ENCODE results near the gene TOX2.

Gene TOX2

DNA sequence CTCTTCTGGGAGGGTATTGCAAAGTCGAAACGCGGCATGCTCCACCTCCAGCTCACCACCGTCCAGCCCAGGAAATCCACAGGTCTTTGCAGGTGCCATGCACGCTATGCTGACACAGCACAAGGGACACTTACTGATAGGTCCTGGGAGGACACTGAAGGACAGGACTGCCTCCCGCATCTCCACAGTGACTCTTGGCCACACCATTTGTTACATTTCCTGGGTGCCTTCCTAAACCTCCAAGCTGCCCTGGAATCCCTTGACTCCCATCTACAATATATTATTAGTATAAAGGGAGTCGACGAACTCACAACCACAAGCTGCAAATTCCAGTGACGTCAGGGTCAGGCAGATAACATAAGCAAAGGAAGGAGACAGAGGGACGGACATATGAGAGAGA lies 165.4 kb downstream of the TOX2 start (continued):
- TF ChIP-seq, protein P1, sequence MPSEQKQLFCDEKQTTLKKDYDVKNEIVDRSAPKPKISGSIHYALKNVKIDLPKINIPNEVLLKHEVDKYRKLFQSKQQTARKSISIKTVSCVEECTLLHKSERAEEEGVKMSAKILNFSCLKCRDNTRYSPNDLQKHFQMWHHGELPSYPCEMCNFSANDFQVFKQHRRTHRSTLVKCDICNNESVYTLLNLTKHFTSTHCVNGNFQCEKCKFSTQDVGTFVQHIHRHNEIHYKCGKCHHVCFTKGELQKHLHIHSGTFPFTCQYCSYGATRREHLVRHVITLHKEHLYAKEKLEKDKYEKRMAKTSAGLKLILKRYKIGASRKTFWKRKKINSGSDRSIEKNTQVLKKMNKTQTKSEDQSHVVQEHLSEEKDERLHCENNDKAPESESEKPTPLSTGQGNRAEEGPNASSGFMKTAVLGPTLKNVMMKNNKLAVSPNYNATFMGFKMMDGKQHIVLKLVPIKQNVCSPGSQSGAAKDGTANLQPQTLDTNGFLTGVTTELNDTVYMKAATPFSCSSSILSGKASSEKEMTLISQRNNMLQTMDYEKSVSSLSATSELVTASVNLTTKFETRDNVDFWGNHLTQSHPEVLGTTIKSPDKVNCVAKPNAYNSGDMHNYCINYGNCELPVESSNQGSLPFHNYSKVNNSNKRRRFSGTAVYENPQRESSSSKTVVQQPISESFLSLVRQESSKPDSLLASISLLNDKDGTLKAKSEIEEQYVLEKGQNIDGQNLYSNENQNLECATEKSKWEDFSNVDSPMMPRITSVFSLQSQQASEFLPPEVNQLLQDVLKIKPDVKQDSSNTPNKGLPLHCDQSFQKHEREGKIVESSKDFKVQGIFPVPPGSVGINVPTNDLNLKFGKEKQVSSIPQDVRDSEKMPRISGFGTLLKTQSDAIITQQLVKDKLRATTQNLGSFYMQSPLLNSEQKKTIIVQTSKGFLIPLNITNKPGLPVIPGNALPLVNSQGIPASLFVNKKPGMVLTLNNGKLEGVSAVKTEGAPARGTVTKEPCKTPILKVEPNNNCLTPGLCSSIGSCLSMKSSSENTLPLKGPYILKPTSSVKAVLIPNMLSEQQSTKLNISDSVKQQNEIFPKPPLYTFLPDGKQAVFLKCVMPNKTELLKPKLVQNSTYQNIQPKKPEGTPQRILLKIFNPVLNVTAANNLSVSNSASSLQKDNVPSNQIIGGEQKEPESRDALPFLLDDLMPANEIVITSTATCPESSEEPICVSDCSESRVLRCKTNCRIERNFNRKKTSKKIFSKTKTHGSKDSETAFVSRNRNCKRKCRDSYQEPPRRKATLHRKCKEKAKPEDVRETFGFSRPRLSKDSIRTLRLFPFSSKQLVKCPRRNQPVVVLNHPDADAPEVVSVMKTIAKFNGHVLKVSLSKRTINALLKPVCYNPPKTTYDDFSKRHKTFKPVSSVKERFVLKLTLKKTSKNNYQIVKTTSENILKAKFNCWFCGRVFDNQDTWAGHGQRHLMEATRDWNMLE (tag by site-specific recombination; conservative IDR thresholded peaks at IDR 0.05; ENCODE audit: low read depth), result no peak
- TF ChIP-seq ZNF404 (tag by site-specific recombination; IDR thresholded peaks at IDR 0.05) (no peak), ZNF514 (tag by site-specific recombination; IDR thresholded peaks at IDR 0.05) (no peak), ZNF521 (tag by site-specific recombination; IDR thresholded peaks at IDR 0.05) (no peak), MZF1 (tag by site-specific recombination; IDR thresholded peaks at IDR 0.05; ENCODE audit: borderline replicate concordance) (no peak), ZNF239 (tag by site-specific recombination; IDR thresholded peaks at IDR 0.05) (no peak), ZNF792 (tag by site-specific recombination; IDR thresholded peaks at IDR 0.05) (no peak), HOXD13 (CRISPR knock-in tag; IDR thresholded peaks at IDR 0.05; ENCODE audit: borderline replicate concordance) (no peak), YY2 (tag by site-specific recombination; IDR thresholded peaks at IDR 0.05) (no peak), GLIS2 (tag by site-specific recombination; IDR thresholded peaks at IDR 0.05) (no peak), ZNF211 (tag by site-specific recombination; IDR thresholded peaks at IDR 0.05; ENCODE audit: low read depth) (no peak)
- TF ChIP-seq, protein P2, sequence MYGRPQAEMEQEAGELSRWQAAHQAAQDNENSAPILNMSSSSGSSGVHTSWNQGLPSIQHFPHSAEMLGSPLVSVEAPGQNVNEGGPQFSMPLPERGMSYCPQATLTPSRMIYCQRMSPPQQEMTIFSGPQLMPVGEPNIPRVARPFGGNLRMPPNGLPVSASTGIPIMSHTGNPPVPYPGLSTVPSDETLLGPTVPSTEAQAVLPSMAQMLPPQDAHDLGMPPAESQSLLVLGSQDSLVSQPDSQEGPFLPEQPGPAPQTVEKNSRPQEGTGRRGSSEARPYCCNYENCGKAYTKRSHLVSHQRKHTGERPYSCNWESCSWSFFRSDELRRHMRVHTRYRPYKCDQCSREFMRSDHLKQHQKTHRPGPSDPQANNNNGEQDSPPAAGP (tag by site-specific recombination; IDR thresholded peaks at IDR 0.05), result no peak

DNA sequence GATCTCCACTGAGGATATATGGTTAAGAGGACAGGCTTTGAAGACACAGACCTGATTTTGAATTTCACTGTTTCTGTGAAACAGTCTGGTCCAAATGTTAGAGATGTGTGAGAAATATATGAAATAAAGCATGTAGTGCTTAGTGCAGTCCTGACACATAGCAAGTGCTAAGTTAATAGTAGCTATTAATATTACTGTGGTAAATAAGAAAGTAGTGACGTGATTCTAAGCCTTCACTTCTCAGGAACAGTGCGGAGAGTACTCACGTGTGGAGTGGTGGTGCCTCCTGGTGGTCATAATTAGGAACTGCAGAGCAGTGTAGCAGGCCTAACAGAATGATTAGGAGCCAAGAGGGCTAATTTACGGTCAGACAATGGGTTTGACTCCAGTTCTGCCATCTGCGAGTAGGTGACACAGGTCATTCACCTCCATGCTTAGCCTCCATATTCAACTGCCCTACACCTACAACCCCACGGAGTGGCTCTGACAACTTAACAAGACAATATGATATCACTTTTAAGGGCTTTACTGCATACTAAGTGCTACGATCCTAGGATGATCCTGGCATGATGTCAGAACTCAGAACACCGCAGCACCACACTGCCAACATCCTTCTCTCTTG lies 166.1 kb downstream of the TOX2 start:
- no peaks in the 10 kb centered on the region for H3K36me3 ChIP-seq (ENCODE audit: control insufficient read depth in 2 of 2, insufficient read depth in 1 of 2, low read length in 2 of 2)
- H3K27ac ChIP-seq (ENCODE audit: extremely low read depth, low read depth, low read length), result no peak overlapping the region
- ChIA-PET POLR2A (interaction anchor here (0.5 kb wide), 1 partner anchor 635 kb away, joined by 3 read pairs; no protein-coding TSS in a partner anchor), CTCF (interaction anchor here (0.5 to 7.2 kb wide), 35 partner anchors 9 to 1290 kb away, joined by 3 to 105 read pairs (median 4); no protein-coding TSS in a partner anchor)
- no peaks in the 10 kb centered on the region for H3K9me3 ChIP-seq (ENCODE audit: control insufficient read depth, insufficient read depth, low read depth, low read length)
- no peak overlapping the region for H3K4me3 ChIP-seq (ENCODE audit: low read depth, low read length)
- H3K4me1 ChIP-seq (ENCODE audit: control insufficient read depth, insufficient read depth, low read length), result no peaks in the 10 kb centered on the region
- TF ChIP-seq SP7 (tag by site-specific recombination; IDR thresholded peaks at IDR 0.05) (peak; percentile 42; the same call in 1 of the 2 replicates), ZNF521 (tag by site-specific recombination; IDR thresholded peaks at IDR 0.05) (no peak), ZNF596 (tag by site-specific recombination; IDR thresholded peaks at IDR 0.05) (no peak), ZNF777 (tag by site-specific recombination; IDR thresholded peaks at IDR 0.05; ENCODE audit: borderline replicate concordance) (no peak), TRIM28 (IDR thresholded peaks at IDR 0.05; ENCODE audit: borderline replicate concordance, low read length) (no peak), MEIS1 (CRISPR knock-in tag; IDR thresholded peaks at IDR 0.05; ENCODE audit: borderline replicate concordance) (no peak), ZNF791 (tag by site-specific recombination; IDR thresholded peaks at IDR 0.05) (no peak)
- TF ChIP-seq, protein P2 (tag by site-specific recombination; IDR thresholded peaks at IDR 0.05), result 0 out of 2 replicates have a peak, but pooled peaks have one; percentile 28
- TF ChIP-seq, protein P3, sequence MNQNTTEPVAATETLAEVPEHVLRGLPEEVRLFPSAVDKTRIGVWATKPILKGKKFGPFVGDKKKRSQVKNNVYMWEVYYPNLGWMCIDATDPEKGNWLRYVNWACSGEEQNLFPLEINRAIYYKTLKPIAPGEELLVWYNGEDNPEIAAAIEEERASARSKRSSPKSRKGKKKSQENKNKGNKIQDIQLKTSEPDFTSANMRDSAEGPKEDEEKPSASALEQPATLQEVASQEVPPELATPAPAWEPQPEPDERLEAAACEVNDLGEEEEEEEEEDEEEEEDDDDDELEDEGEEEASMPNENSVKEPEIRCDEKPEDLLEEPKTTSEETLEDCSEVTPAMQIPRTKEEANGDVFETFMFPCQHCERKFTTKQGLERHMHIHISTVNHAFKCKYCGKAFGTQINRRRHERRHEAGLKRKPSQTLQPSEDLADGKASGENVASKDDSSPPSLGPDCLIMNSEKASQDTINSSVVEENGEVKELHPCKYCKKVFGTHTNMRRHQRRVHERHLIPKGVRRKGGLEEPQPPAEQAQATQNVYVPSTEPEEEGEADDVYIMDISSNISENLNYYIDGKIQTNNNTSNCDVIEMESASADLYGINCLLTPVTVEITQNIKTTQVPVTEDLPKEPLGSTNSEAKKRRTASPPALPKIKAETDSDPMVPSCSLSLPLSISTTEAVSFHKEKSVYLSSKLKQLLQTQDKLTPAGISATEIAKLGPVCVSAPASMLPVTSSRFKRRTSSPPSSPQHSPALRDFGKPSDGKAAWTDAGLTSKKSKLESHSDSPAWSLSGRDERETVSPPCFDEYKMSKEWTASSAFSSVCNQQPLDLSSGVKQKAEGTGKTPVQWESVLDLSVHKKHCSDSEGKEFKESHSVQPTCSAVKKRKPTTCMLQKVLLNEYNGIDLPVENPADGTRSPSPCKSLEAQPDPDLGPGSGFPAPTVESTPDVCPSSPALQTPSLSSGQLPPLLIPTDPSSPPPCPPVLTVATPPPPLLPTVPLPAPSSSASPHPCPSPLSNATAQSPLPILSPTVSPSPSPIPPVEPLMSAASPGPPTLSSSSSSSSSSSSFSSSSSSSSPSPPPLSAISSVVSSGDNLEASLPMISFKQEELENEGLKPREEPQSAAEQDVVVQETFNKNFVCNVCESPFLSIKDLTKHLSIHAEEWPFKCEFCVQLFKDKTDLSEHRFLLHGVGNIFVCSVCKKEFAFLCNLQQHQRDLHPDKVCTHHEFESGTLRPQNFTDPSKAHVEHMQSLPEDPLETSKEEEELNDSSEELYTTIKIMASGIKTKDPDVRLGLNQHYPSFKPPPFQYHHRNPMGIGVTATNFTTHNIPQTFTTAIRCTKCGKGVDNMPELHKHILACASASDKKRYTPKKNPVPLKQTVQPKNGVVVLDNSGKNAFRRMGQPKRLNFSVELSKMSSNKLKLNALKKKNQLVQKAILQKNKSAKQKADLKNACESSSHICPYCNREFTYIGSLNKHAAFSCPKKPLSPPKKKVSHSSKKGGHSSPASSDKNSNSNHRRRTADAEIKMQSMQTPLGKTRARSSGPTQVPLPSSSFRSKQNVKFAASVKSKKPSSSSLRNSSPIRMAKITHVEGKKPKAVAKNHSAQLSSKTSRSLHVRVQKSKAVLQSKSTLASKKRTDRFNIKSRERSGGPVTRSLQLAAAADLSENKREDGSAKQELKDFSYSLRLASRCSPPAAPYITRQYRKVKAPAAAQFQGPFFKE (tag by site-specific recombination; IDR thresholded peaks at IDR 0.05; ENCODE audit: borderline replicate concordance), result no peak
- TF ChIP-seq, protein P4, sequence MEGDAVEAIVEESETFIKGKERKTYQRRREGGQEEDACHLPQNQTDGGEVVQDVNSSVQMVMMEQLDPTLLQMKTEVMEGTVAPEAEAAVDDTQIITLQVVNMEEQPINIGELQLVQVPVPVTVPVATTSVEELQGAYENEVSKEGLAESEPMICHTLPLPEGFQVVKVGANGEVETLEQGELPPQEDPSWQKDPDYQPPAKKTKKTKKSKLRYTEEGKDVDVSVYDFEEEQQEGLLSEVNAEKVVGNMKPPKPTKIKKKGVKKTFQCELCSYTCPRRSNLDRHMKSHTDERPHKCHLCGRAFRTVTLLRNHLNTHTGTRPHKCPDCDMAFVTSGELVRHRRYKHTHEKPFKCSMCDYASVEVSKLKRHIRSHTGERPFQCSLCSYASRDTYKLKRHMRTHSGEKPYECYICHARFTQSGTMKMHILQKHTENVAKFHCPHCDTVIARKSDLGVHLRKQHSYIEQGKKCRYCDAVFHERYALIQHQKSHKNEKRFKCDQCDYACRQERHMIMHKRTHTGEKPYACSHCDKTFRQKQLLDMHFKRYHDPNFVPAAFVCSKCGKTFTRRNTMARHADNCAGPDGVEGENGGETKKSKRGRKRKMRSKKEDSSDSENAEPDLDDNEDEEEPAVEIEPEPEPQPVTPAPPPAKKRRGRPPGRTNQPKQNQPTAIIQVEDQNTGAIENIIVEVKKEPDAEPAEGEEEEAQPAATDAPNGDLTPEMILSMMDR (tag by site-specific recombination; IDR thresholded peaks at IDR 0.05), result peak; percentile 92

Measured in HEK293 (cell line).